ENCODE results near the gene SLC9A3. TPM values are rescaled to one million over a fixed set of nuclear protein-coding genes. Genes with fewer than 3 reads are reported as not detected.

The SLC9A3 gene
- total RNA-seq, 1 donor from 2014 or later = 3.9 TPM

- no peaks in the 10 kb centered on the region for H3K9me3 ChIP-seq
- H3K27me3 ChIP-seq = no peaks in the 10 kb centered on the region
- no peak for DNase-seq (ENCODE audit: extremely low spot score in 2 of 2)
- H3K36me3 ChIP-seq = peaks cover 0 to 62% of the 10 kb centered on the region in 2 donors
- no peak overlapping the region for H3K27ac ChIP-seq
- peaks cover 35% of the 10 kb centered on the region for H3K4me1 ChIP-seq
- intact Hi-C loops (cut with DNase I) = no loop called here
- H3K4me3 ChIP-seq = no peak overlapping the region
- no peak for TF ChIP-seq POLR2AphosphoS5 (IDR thresholded peaks at IDR 0.05; ENCODE audit: insufficient read depth in 1 of 2, low read depth in 1 of 2)
- TF ChIP-seq POLR2A (IDR thresholded peaks at IDR 0.05) = no peak
- TF ChIP-seq CTCF (IDR thresholded peaks at IDR 0.05) = no peak
Measured at GRCh38 chr5:457195-457961, 66.9 kb downstream of the SLC9A3 start.

- Histone ChIP-seq H3K27ac (no peak overlapping the region), H3K4me1 (peaks cover 35% of the 10 kb centered on the region), H3K9me3 (peaks cover 2% of the 10 kb centered on the region), H3K27me3 (no peaks in the 10 kb centered on the region), H3K4me3 (no peak overlapping the region), H3K36me3 (peaks cover 0 to 58% of the 10 kb centered on the region in 2 donors)
- intact Hi-C loops (cut with DNase I) = no loop called here
- no peak for DNase-seq (ENCODE audit: extremely low spot score in 2 of 2)
- TF ChIP-seq CTCF (IDR thresholded peaks at IDR 0.05) = no peak
- TF ChIP-seq POLR2A (IDR thresholded peaks at IDR 0.05) = no peak
- TF ChIP-seq POLR2AphosphoS5 (IDR thresholded peaks at IDR 0.05; ENCODE audit: insufficient read depth in 1 of 2, low read depth in 1 of 2) = no peak
Measured at GRCh38 chr5:456351-457194, 67.7 kb downstream of the SLC9A3 start.

GRCh38 chr5:455806-456205, 68.4 kb downstream of the SLC9A3 start:
- Histone ChIP-seq H3K4me1 (peaks cover 35% of the 10 kb centered on the region), H3K27me3 (no peaks in the 10 kb centered on the region), H3K27ac (no peak overlapping the region), H3K4me3 (no peak overlapping the region), H3K36me3 (peaks cover 0 to 66% of the 10 kb centered on the region in 2 donors), H3K9me3 (peaks cover 5% of the 10 kb centered on the region)
- intact Hi-C loops (cut with DNase I) = no loop called here
- no peak for DNase-seq (ENCODE audit: extremely low spot score in 2 of 2)
- no peak for TF ChIP-seq POLR2AphosphoS5 (IDR thresholded peaks at IDR 0.05; ENCODE audit: insufficient read depth in 1 of 2, low read depth in 1 of 2)

- H3K9me3 ChIP-seq = peaks cover 5% of the 10 kb centered on the region
- no peak for TF ChIP-seq POLR2AphosphoS5 (IDR thresholded peaks at IDR 0.05; ENCODE audit: insufficient read depth in 1 of 2, low read depth in 1 of 2)
- no peak for TF ChIP-seq POLR2A (IDR thresholded peaks at IDR 0.05)
- TF ChIP-seq CTCF (IDR thresholded peaks at IDR 0.05) = no peak
- peaks cover 0 to 66% of the 10 kb centered on the region in 2 donors for H3K36me3 ChIP-seq
- no peak for DNase-seq (ENCODE audit: extremely low spot score in 2 of 2)
- no peak overlapping the region for H3K4me3 ChIP-seq
- intact Hi-C loops (cut with DNase I) = no loop called here
- no peaks in the 10 kb centered on the region for H3K27me3 ChIP-seq
- H3K4me1 ChIP-seq = peaks cover 35% of the 10 kb centered on the region
- no peak overlapping the region for H3K27ac ChIP-seq
Measured at GRCh38 chr5:454936-455335, 69.3 kb downstream of the SLC9A3 start.

- Histone ChIP-seq H3K27ac (peak overlapping the region; percentile 9), H3K9me3 (peaks cover 5% of the 10 kb centered on the region), H3K36me3 (peaks cover 0 to 70% of the 10 kb centered on the region in 2 donors), H3K27me3 (no peaks in the 10 kb centered on the region), H3K4me3 (no peak overlapping the region), H3K4me1 (peaks cover 31% of the 10 kb centered on the region)
- intact Hi-C loops (cut with DNase I) = no loop called here
- TF ChIP-seq POLR2A (IDR thresholded peaks at IDR 0.05) (no peak), CTCF (IDR thresholded peaks at IDR 0.05) (no peak), POLR2AphosphoS5 (IDR thresholded peaks at IDR 0.05; ENCODE audit: insufficient read depth in 1 of 2, low read depth in 1 of 2) (no peak)
- no peak for DNase-seq (ENCODE audit: extremely low spot score in 2 of 2)
Measured at GRCh38 chr5:453725-454481, 70.3 kb downstream of the SLC9A3 start.
